Measurements from ENCODE around the gene BTAF1.

Gene BTAF1

DNA sequence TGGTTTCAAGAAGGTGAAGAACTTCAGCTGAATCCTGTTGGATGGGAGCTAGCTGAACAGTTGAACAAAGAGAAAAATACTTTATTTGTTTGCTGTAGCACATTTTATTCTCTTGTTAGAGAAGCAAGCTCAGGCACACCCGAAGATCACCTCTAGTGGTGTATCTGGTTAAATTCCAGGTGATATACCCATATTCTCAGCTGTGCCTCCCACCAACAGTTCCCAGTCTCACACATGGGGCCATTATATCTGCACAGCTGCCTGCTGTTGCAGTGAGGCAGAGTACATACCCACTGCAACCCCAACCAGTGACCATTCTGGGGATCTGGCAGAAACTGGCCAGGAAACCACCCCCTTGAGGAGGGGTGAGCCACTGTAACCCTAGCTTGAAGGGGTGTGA lies 9.2 kb downstream of the BTAF1 start:
- DNase-seq: no peak
- peaks cover 51% of the 10 kb centered on the region for H3K36me3 Mint-ChIP-seq (ENCODE audit: low read depth)
- H3K4me3 Mint-ChIP-seq: no peak overlapping the region
- H3K27me3 Mint-ChIP-seq: no peaks in the 10 kb centered on the region
- no peak for ATAC-seq
- H3K9me3 Mint-ChIP-seq: no peaks in the 10 kb centered on the region
- no peak overlapping the region for H3K27ac Mint-ChIP-seq
- H3K4me1 Mint-ChIP-seq: peaks cover 47% of the 10 kb centered on the region

DNA sequence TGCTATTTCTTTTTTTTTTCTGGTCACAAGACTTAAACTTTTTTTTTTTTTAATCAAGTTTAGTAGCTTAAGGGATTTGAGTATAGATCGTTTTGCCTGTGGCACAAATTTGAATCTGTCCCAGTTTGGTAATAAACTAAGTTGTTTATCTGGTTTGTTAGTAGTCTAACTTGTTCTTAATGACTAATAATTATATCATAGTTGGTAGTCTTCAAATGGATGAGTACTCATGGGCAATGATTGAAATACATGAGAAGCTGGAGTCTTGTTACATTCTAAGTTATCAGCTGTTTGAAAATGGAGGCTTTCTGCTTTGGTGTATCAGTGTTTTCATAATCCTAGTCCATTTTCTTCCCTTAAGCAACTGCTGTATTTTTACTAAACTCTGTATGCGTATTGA lies 12.3 kb downstream of the BTAF1 start:
- peaks cover 42% of the 10 kb centered on the region for H3K4me1 Mint-ChIP-seq
- H3K4me3 Mint-ChIP-seq: no peak overlapping the region
- DNase-seq (no peak), ATAC-seq (no peak)
- no peaks in the 10 kb centered on the region for H3K9me3 Mint-ChIP-seq
- H3K36me3 Mint-ChIP-seq (ENCODE audit: low read depth): peaks cover 61% of the 10 kb centered on the region
- no peak overlapping the region for H3K27ac Mint-ChIP-seq
- no peaks in the 10 kb centered on the region for H3K27me3 Mint-ChIP-seq

DNA sequence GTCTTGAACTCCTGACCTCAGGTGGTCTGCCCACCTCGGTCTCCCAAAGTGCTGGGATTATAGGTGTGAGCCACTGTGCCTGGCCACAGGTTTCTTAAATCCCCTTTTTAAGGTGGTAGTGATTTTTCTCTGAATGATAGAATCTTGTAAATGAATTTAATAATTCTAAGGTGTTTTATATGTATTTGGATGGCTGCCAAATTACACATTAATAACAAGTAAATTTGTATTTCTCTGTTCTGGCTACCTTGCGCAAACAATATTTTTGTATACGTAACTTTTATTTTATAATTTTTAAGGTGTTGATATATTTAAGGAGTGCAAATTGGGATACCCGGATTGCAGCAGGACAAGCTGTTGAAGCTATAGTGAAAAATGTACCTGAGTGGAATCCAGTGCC lies 16.1 kb downstream of the BTAF1 start:
- Mint-ChIP-seq H3K9me3 (no peaks in the 10 kb centered on the region), H3K36me3 (ENCODE audit: low read depth) (peaks cover 58% of the 10 kb centered on the region), H3K27ac (no peak overlapping the region), H3K4me1 (peaks cover 25% of the 10 kb centered on the region), H3K4me3 (no peak overlapping the region), H3K27me3 (no peaks in the 10 kb centered on the region)
- ATAC-seq (no peak), DNase-seq (no peak)

DNA sequence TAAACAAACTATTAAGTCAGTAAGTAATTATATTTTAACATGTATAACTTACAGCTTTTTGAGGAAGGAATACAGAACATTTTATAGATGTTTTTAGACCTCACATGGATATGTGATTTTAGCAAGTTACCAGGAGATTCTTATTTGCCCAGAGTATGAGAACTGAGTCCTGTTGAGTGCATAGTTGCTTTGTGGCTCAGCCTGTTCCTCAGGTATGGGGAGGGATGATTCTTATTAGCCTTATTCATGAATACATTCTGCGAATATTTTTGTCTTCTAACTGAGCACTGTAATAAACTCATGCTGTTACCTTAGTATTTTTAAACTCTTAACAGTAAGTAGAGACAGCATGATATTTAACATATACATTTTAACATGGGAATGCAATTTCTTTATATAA lies 17.9 kb downstream of the BTAF1 start:
- Mint-ChIP-seq H3K4me1 (peaks cover 38% of the 10 kb centered on the region), H3K36me3 (ENCODE audit: low read depth) (peaks cover 56% of the 10 kb centered on the region), H3K4me3 (no peak overlapping the region), H3K9me3 (no peaks in the 10 kb centered on the region), H3K27ac (no peak overlapping the region), H3K27me3 (no peaks in the 10 kb centered on the region)
- DNase-seq (no peak), ATAC-seq (no peak)

DNA sequence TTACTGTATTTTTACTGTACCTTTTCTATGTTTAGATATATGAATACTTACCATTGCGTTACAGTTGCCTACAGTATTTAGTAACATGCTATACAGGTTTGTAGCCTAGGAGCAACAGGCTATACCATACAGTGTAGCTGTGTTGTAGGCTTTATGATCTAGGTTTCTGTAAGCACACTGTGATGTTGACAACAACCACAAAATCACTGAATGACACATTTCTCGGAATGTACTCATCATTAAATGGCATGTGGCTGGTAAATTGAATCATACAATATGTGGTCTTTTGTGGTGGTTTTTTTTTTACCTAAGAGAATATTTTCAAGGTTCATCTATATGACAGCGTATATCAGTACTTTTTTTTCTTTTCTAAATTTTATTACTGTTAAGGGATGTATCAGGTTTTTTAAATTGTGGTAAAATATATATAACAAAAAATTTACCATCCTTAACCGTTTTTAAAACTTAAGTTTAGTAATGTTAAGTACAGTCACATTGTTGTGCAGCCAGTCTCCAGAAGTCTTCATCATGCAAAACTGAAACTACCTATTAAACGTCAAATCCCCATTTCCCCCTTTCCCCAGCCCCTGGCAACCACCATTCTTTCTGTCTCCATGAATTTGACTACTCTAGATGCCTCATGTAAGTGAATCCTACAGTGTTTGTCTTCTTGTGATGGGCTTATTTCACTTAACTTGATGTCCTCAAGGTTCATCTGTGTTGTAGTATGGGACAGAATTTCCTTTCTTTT lies 21.5 kb downstream of the BTAF1 start:
- DNase-seq: no peak
- no peaks in the 10 kb centered on the region for H3K27me3 Mint-ChIP-seq
- no peaks in the 10 kb centered on the region for H3K9me3 Mint-ChIP-seq
- peaks cover 33% of the 10 kb centered on the region for H3K4me1 Mint-ChIP-seq
- ATAC-seq: peak; percentile 99
- H3K27ac Mint-ChIP-seq: peak overlapping the region; percentile 86
- peaks cover 52% of the 10 kb centered on the region for H3K36me3 Mint-ChIP-seq (ENCODE audit: low read depth)
- H3K4me3 Mint-ChIP-seq: peak overlapping the region; percentile 67

DNA sequence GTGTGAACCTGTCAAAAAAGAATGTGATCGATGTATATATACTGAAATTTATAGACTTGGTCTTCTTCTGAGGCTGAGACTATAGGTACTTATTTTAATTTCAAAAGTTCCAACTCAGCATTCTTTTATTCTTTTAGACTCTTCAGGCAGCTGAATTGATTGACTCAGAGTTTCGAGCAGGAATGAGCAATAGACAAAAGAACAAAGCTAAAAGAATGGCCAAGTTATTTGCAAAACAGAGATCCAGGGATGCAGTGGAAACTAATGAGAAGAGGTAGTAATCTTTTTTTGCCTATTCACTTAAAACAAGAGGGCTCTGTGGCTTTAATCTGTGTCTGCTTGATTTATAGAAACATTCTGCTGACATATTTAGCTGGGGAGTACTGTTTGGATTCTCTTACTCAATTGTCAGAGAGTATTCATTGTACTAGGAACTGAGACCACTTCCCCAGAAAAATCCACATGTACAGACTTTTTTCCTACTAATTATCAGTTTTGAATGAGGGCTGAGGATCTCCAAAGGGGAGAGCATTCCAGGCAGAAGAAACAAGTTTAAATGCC lies 30.1 kb downstream of the BTAF1 start:
- Mint-ChIP-seq H3K4me1 (no peaks in the 10 kb centered on the region), H3K4me3 (no peak overlapping the region), H3K9me3 (no peaks in the 10 kb centered on the region), H3K27ac (no peak overlapping the region), H3K27me3 (no peaks in the 10 kb centered on the region), H3K36me3 (ENCODE audit: low read depth) (peaks cover 52% of the 10 kb centered on the region)
- no peak for ATAC-seq
- no peak for DNase-seq

DNA sequence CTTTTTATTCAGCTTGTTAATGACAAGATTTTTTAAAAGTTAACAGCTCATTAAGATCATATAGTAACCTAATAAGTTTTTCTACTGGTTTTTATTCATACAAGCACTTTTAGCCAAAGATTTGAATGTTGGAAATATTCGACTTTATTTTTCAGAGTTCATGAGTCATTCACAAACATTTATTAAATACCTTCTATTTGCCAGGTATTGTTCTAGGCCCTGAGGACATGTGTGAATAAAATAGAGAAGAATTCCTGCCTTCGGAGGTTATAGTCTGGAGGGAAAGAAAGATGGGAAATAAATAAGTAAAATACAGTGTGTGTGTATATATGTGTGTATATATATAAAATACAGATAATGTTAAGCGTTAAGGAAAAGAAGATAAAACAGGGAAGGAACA lies 31.5 kb downstream of the BTAF1 start:
- Mint-ChIP-seq H3K36me3 (ENCODE audit: low read depth) (peaks cover 55% of the 10 kb centered on the region), H3K4me3 (no peak overlapping the region), H3K27ac (no peak overlapping the region), H3K9me3 (no peaks in the 10 kb centered on the region), H3K4me1 (no peaks in the 10 kb centered on the region), H3K27me3 (no peaks in the 10 kb centered on the region)
- ATAC-seq (no peak), DNase-seq (no peak)

DNA sequence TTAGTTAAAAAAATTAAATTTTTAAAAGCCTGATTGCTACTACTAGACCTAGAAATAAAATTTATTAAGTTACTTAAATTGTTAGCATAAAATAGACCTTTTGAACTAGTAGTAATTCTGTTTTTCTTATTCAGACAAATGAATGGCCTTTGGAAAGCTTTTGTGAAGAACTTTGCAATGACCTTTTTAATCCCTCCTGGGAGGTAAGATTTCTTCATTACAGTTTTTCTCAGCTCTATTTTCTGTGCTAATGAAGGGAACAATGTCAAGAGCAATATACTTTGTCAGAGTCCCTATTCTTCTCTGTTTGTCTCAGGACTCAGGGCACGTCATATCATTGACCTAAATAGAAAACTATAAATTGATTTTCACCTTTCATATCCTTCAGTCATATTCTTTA lies 33.5 kb downstream of the BTAF1 start:
- H3K4me3 Mint-ChIP-seq: no peak overlapping the region
- H3K9me3 Mint-ChIP-seq: no peaks in the 10 kb centered on the region
- no peak overlapping the region for H3K27ac Mint-ChIP-seq
- no peaks in the 10 kb centered on the region for H3K4me1 Mint-ChIP-seq
- no peaks in the 10 kb centered on the region for H3K27me3 Mint-ChIP-seq
- no peak for DNase-seq
- H3K36me3 Mint-ChIP-seq (ENCODE audit: low read depth): peaks cover 57% of the 10 kb centered on the region
- ATAC-seq: no peak

DNA sequence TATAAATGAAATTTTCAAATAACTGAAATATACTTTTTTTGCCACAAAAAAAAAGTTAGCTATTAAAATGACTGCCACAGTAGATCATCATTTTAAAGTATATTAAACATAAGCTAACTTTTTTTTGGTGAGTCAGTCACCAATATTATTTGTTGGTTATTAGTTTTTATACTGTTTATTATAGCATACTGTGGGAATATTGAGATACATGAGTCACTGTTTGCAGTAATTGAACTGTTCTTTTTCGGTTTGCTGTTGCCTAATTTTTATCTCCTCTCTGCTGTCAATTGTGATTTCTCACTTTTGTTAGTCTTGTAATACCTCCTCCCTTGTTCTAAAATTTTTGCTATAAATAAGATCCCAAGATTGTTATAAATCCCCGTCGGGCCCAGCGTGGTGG lies 45.7 kb downstream of the BTAF1 start:
- Mint-ChIP-seq H3K36me3 (ENCODE audit: low read depth) (peaks cover 67% of the 10 kb centered on the region), H3K9me3 (no peaks in the 10 kb centered on the region), H3K4me3 (no peak overlapping the region), H3K27me3 (no peaks in the 10 kb centered on the region), H3K27ac (no peak overlapping the region), H3K4me1 (peaks cover 28% of the 10 kb centered on the region)
- no peak for ATAC-seq
- no peak for DNase-seq

DNA sequence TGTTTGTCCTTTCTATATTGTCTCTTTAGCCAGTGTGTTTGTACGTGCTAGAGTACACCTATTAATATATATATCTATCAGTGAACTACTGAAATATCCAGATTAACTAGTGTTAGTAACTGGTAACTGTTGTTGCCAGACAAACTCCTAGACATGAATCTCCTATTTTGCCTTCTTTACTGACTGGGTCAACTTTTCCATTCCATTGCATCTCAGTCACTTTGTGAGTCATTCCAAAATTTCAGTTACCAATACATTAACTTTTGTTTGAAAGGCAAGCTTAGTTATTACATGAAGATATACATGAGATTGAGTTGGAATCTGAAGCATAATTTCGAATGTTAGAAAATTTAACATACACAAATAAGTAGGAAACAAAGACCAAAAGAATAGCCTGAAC lies 51.4 kb downstream of the BTAF1 start:
- H3K27ac Mint-ChIP-seq: peak overlapping the region; percentile 96
- peak overlapping the region; percentile 53 for H3K4me3 Mint-ChIP-seq
- peaks cover 79% of the 10 kb centered on the region for H3K36me3 Mint-ChIP-seq (ENCODE audit: low read depth)
- DNase-seq (no peak), ATAC-seq (peak; percentile 83)
- peaks cover 42% of the 10 kb centered on the region for H3K4me1 Mint-ChIP-seq
- H3K27me3 Mint-ChIP-seq: no peaks in the 10 kb centered on the region
- H3K9me3 Mint-ChIP-seq: no peaks in the 10 kb centered on the region

DNA sequence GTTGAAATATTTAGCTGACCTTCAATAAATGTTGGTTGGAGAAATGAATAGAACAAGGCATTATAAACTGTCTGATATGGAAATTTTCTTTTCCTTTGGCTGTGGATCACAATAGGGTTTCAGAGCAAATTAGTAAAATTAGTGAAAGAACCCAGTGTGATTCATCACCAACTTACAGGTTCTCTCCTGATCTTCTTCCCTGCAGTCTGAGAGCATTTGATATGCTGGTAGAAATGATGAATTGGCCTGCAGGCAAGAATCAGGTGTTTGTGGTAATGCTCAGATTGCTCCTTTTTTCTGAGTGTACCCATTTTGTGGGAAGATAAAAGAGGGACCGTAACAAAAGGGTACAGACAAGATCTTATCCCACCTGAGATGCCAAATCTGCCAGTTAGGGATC lies 51.9 kb downstream of the BTAF1 start:
- peaks cover 79% of the 10 kb centered on the region for H3K36me3 Mint-ChIP-seq (ENCODE audit: low read depth)
- peak overlapping the region; percentile 96 for H3K27ac Mint-ChIP-seq
- ATAC-seq (peak; percentile 78), DNase-seq (no peak)
- H3K9me3 Mint-ChIP-seq: no peaks in the 10 kb centered on the region
- H3K4me1 Mint-ChIP-seq: peaks cover 42% of the 10 kb centered on the region
- H3K4me3 Mint-ChIP-seq: peak overlapping the region; percentile 53
- no peaks in the 10 kb centered on the region for H3K27me3 Mint-ChIP-seq

DNA sequence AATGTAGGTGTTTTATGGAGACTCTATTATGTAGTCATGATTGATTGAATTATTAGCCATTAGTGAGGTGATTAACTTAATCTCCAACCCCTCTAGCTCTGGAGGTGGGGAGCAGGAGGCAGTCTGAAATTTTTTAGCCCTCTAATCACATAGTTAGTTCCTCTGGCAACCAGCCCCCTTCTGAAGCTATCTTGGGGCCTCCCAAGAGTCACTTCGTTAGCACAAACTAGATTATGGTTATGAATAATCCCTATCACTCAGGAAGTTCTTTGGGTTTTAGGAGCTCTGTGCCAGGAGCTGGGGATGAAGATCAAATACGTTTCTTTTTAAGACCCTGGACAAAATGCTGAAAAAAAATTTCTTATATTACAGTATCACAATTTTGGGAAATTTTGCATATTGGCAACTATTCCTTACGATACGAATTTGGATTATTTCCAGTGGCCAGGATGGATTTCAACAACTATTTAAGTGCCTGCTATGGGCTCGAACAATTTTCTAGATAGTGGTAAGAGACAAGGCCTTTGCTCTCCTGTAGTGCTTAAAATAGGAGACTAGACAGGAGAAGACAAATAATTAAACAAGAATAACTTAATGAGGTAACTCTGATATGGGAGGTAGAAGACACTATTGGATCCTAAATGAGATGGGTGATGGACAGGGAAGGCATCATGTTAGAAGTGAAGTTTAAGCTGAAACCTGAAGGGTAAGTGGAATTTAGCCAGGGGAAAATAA lies 52.9 kb downstream of the BTAF1 start:
- Mint-ChIP-seq H3K4me1 (peaks cover 42% of the 10 kb centered on the region), H3K27me3 (no peaks in the 10 kb centered on the region), H3K27ac (peak overlapping the region; percentile 96), H3K4me3 (no peak overlapping the region), H3K36me3 (ENCODE audit: low read depth) (peaks cover 80% of the 10 kb centered on the region), H3K9me3 (no peaks in the 10 kb centered on the region)
- ATAC-seq (no peak), DNase-seq (no peak)

DNA sequence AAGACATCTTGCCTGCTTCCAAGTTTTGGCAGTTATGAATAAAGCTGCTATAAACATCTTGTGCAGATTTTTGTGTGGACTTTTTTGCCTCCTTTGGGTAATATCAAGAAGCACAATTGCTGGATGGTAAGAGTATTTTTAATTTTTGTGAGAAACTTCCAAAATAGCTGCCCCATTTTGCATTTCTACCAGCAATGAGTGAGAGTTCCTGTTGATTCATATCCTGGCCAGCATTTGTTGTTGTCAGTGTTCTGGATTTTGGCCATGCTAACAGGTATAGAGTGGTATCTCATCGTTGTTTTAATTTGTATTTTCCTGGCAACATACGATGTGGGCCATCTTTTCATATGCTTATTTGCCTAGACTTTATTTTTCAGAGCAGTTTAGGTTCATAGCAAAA lies 53.9 kb downstream of the BTAF1 start:
- H3K27me3 Mint-ChIP-seq: no peaks in the 10 kb centered on the region
- no peak overlapping the region for H3K27ac Mint-ChIP-seq
- H3K4me3 Mint-ChIP-seq: no peak overlapping the region
- H3K36me3 Mint-ChIP-seq (ENCODE audit: low read depth): peaks cover 78% of the 10 kb centered on the region
- peaks cover 42% of the 10 kb centered on the region for H3K4me1 Mint-ChIP-seq
- no peaks in the 10 kb centered on the region for H3K9me3 Mint-ChIP-seq
- ATAC-seq (no peak), DNase-seq (no peak)

DNA sequence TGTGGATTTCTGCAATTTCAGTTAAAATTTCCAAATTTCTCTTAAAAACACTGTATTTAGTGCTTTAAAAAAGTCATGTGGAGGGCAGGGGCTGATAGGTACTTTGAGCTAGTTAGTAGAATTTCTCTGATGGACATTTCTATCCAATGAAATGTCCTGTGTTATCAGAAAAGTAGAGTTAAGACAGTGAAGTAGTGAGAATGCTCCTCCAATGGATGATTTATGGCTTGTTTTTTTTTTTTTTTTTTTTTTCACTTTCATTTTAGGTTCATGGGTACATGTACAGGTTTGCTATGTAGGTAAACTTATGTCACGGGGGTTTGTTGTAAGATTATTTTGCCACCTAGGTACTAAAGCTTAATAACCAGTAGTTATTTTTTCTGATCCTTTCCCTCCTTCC lies 55.0 kb downstream of the BTAF1 start:
- no peaks in the 10 kb centered on the region for H3K9me3 Mint-ChIP-seq

DNA sequence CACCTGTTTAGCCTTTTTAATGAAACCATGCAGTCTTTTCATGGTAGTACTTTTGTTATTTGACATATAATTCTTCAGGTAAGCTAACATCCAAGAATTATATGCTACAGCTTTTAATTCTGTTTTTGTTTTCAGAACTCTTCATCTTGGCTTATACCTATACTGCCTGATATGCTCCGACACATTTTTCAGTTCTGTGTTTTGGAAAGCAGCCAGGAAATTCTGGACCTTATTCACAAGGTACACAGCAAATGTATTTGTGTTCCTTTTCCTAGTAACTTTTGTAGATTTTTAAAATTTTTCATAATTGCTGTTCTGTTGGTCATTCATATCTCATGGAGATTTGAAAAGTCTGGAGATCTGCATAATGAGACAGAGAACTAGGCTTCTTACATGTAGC lies 56.7 kb downstream of the BTAF1 start:
- peaks cover 83% of the 10 kb centered on the region for H3K36me3 Mint-ChIP-seq (ENCODE audit: low read depth)
- no peak for DNase-seq
- H3K4me3 Mint-ChIP-seq: no peak overlapping the region
- H3K27me3 Mint-ChIP-seq: no peaks in the 10 kb centered on the region
- H3K4me1 Mint-ChIP-seq: peaks cover 36% of the 10 kb centered on the region
- ATAC-seq: no peak
- no peak overlapping the region for H3K27ac Mint-ChIP-seq
- no peaks in the 10 kb centered on the region for H3K9me3 Mint-ChIP-seq

More for the DNA sequence above, 55.0 kb downstream of the BTAF1 start:
- H3K36me3 Mint-ChIP-seq (ENCODE audit: low read depth): peaks cover 81% of the 10 kb centered on the region
- no peak overlapping the region for H3K27ac Mint-ChIP-seq
- H3K27me3 Mint-ChIP-seq: no peaks in the 10 kb centered on the region
- no peak for ATAC-seq
- no peak overlapping the region for H3K4me3 Mint-ChIP-seq
- H3K4me1 Mint-ChIP-seq: peaks cover 44% of the 10 kb centered on the region
- no peak for DNase-seq

Measured in activated naive CD8-positive, alpha-beta T cell treated with anti-CD3 and anti-CD28 coated beads, Interleukin-2, amount 50 U/mL, for 24 hours (primary cell).